HG03432 (cell line): ENCODE measurements around the gene RCOR1.

Experiments
- ATAC-seq: cut with Tn5 transposase; IDR thresholded peaks from one replicate; pipeline ENCODE4 v1.9.1; 2021; ENCODE audit warnings: mild to moderate bottlenecking, moderate library complexity; ENCODE audit not compliant: unreplicated experiment

Gene RCOR1

GRCh38 chr14:102668291-102668873, 75.9 kb downstream of the RCOR1 start:
- no peak for ATAC-seq

- ATAC-seq, result no peak
These were observed 79.0 kb downstream of the RCOR1 start for GRCh38 chr14:102671410-102671809.

GRCh38 chr14:102672410-102672960, 80.0 kb downstream of the RCOR1 start:
- ATAC-seq, result no peak

- no peak for ATAC-seq
These were observed 82.9 kb downstream of the RCOR1 start for GRCh38 chr14:102675396-102675795.

- no peak for ATAC-seq
These were observed 85.9 kb downstream of the RCOR1 start for GRCh38 chr14:102678394-102678793.

- no peak for ATAC-seq
These were observed 91.2 kb downstream of the RCOR1 start for GRCh38 chr14:102683399-102684297.

GRCh38 chr14:102684298-102684663, 91.8 kb downstream of the RCOR1 start:
- ATAC-seq, result no peak

GRCh38 chr14:102686196-102686801, 93.8 kb downstream of the RCOR1 start:
- no peak for ATAC-seq

GRCh38 chr14:102688290-102688689, 95.8 kb downstream of the RCOR1 start:
- ATAC-seq, result no peak

GRCh38 chr14:102690509-102691286, 98.2 kb downstream of the RCOR1 start:
- no peak for ATAC-seq

- no peak for ATAC-seq
These were observed 99.3 kb downstream of the RCOR1 start for GRCh38 chr14:102691763-102692162.

GRCh38 chr14:102692334-102692733, 99.9 kb downstream of the RCOR1 start:
- no peak for ATAC-seq

GRCh38 chr14:102693006-102693755, 100.7 kb downstream of the RCOR1 start:
- no peak for ATAC-seq

- no peak for ATAC-seq
These were observed 102.2 kb downstream of the RCOR1 start for GRCh38 chr14:102694530-102695166.

- no peak for ATAC-seq
These were observed 102.7 kb downstream of the RCOR1 start for GRCh38 chr14:102695167-102695555.

- ATAC-seq, result no peak
These were observed 103.9 kb downstream of the RCOR1 start for GRCh38 chr14:102696332-102696731.

- ATAC-seq, result no peak
These were observed 104.5 kb downstream of the RCOR1 start for GRCh38 chr14:102696856-102697495.

GRCh38 chr14:102697501-102697900, 105.1 kb downstream of the RCOR1 start:
- ATAC-seq, result no peak

GRCh38 chr14:102699416-102700110, 107.1 kb downstream of the RCOR1 start:
- ATAC-seq, result no peak
